H9 (cell line): ENCODE results near the gene KLF2. TPM values are rescaled to one million over a fixed set of nuclear protein-coding genes. Genes with fewer than 3 reads are reported as not detected.
A peak's percentile ranks its signal among the peaks of the same experiment; 100 is the strongest.

Experiments used
- DNase-seq: peaks from one replicate; pipeline ENCODE4 v3.0.0-alpha.2; 2017
- H2AFZ ChIP-seq: one replicate; pipeline ENCODE4 v1.6.1; 2013; ENCODE audit warnings: mild to moderate bottlenecking, low read length, control low read depth, moderate library complexity
- H2AK5ac ChIP-seq: 2 replicates; pipeline ENCODE4 v1.6.1; 2013; ENCODE audit warnings: low read length, control low read depth, mixed read lengths; ENCODE audit not compliant: insufficient read length
- H2BK120ac ChIP-seq: one replicate; pipeline ENCODE4 v1.6.1; 2013; ENCODE audit warnings: low read depth, mild to moderate bottlenecking, low read length, control low read depth, inconsistent platforms; ENCODE audit not compliant: poor library complexity, severe bottlenecking
- H2BK12ac ChIP-seq: 2 replicates; pipeline ENCODE4 v1.6.1; 2013; ENCODE audit warnings: low read length, control low read depth, mixed read lengths, low read depth; ENCODE audit not compliant: insufficient read length
- H2BK15ac ChIP-seq: 2 replicates; pipeline ENCODE4 v1.6.1; 2013; ENCODE audit warnings: low read depth, low read length, control low read depth
- H2BK20ac ChIP-seq: one replicate; pipeline ENCODE4 v1.6.1; 2013; ENCODE audit warnings: low read depth, mild to moderate bottlenecking, low read length, control low read depth, inconsistent platforms; ENCODE audit not compliant: poor library complexity, severe bottlenecking
- H2BK5ac ChIP-seq: 2 replicates; pipeline ENCODE4 v1.6.1; 2013; ENCODE audit warnings: low read length, control low read depth, mixed read lengths; ENCODE audit not compliant: insufficient read length
- H3K14ac ChIP-seq: 2 replicates; pipeline ENCODE4 v1.6.1; 2013; ENCODE audit warnings: low read length, control low read depth; ENCODE audit not compliant: insufficient read depth
- H3K18ac ChIP-seq: 2 replicates; pipeline ENCODE4 v1.6.1; 2013; ENCODE audit warnings: low read depth, mild to moderate bottlenecking, mixed read lengths, low read length, control low read depth; ENCODE audit not compliant: insufficient read length
- H3K23ac ChIP-seq: 2 replicates; pipeline ENCODE4 v1.6.1; 2013; ENCODE audit warnings: low read length, control low read depth, mixed read lengths, low read depth; ENCODE audit not compliant: insufficient read length
- H3K23me2 ChIP-seq: 2 replicates; pipeline ENCODE4 v1.6.1; 2013; ENCODE audit warnings: low read depth, mild to moderate bottlenecking, mixed read lengths, low read length, control low read depth; ENCODE audit not compliant: insufficient read length, poor library complexity, severe bottlenecking
- H3K27ac ChIP-seq: 2 replicates; pipeline ENCODE4 v1.5.1; 2013; ENCODE audit warnings: low read length, control low read depth, mixed read lengths, low read depth; ENCODE audit not compliant: insufficient read length
- H3K27me3 ChIP-seq: 2 replicates; pipeline ENCODE4 v1.6.1; 2013; ENCODE audit warnings: low read length, control low read depth, inconsistent platforms; ENCODE audit not compliant: insufficient read depth
- H3K4ac ChIP-seq: 2 replicates; pipeline ENCODE4 v1.6.1; 2013; ENCODE audit warnings: low read depth, mild to moderate bottlenecking, control low read depth, inconsistent platforms, low read length, moderate library complexity
- H3K4me1 ChIP-seq: 2 replicates; pipeline ENCODE4 v1.6.1; 2013; ENCODE audit warnings: low read length, control low read depth, inconsistent platforms; ENCODE audit not compliant: insufficient read depth
- H3K4me2 ChIP-seq: 2 replicates; pipeline ENCODE4 v1.6.1; 2013; ENCODE audit warnings: low read length, control low read depth, mixed read lengths; ENCODE audit not compliant: insufficient read length, insufficient read depth
- H3K56ac ChIP-seq: 2 replicates; pipeline ENCODE4 v1.6.1; 2013; ENCODE audit warnings: low read depth, mild to moderate bottlenecking, mixed read lengths, low read length, control low read depth; ENCODE audit not compliant: insufficient read length
- H3K79me1 ChIP-seq: 2 replicates; pipeline ENCODE4 v1.6.1; 2013; ENCODE audit warnings: low read depth, mild to moderate bottlenecking, moderate library complexity, low read length, control low read depth, inconsistent platforms; ENCODE audit not compliant: insufficient read depth, poor library complexity, severe bottlenecking
- H3K79me2 ChIP-seq: 2 replicates; pipeline ENCODE4 v1.6.1; 2013; ENCODE audit warnings: low read length, control low read depth, inconsistent platforms; ENCODE audit not compliant: insufficient read depth
- H3K9ac ChIP-seq: 2 replicates; pipeline ENCODE4 v1.6.1; 2013; ENCODE audit warnings: low read length, control low read depth, mixed read lengths; ENCODE audit not compliant: insufficient read length; ENCODE audit errors: extremely low read depth
- H3K9me3 ChIP-seq: one replicate; pipeline ENCODE4 v1.6.1; 2013; ENCODE audit warnings: low read depth, low read length, inconsistent platforms; ENCODE audit not compliant: control insufficient read depth
- H3T11ph ChIP-seq: one replicate; pipeline ENCODE4 v1.6.1; 2013; ENCODE audit warnings: mild to moderate bottlenecking, low read length, control low read depth, inconsistent platforms
- H4K20me1 ChIP-seq: one replicate; pipeline ENCODE4 v1.6.1; 2013; ENCODE audit not compliant: control insufficient read depth, insufficient read length, insufficient read depth
- H4K5ac ChIP-seq: 2 replicates; pipeline ENCODE4 v1.6.1; 2013; ENCODE audit warnings: low read depth, mild to moderate bottlenecking, mixed read lengths, low read length, control low read depth; ENCODE audit not compliant: insufficient read length
- H4K8ac ChIP-seq: replicated peaks from 2 replicates; pipeline ENCODE4 v1.6.1; 2013; ENCODE audit warnings: low read length, control low read depth, mixed read lengths, low read depth; ENCODE audit not compliant: insufficient read length
- H4K91ac ChIP-seq: 2 replicates; pipeline ENCODE4 v1.6.1; 2013; ENCODE audit warnings: low read depth, mild to moderate bottlenecking, moderate library complexity, mixed read lengths, low read length, control low read depth; ENCODE audit not compliant: insufficient read length
- H3K27ac Mint-ChIP-seq, 3 experiments: 2 replicates in 2 of 3; 3 replicates in 1 of 3; pipeline ENCODE4 v1.8.0; 2020 to 2021; ENCODE audit warnings: mixed read lengths in 3 of 3, mild to moderate bottlenecking in 1 of 3, moderate library complexity in 1 of 3
- H3K27me3 Mint-ChIP-seq: 2 replicates; pipeline ENCODE4 v1.8.0; 2021; ENCODE audit warnings: low read depth, mild to moderate bottlenecking, moderate library complexity, mixed read lengths
- H3K36me3 Mint-ChIP-seq, 3 experiments: 2 replicates in 2 of 3; 3 replicates in 1 of 3; pipeline ENCODE4 v1.8.0; 2020 to 2021; ENCODE audit warnings: low read depth in 3 of 3, mixed read lengths in 3 of 3; ENCODE audit not compliant: insufficient read depth in 1 of 3
- H3K4me1 Mint-ChIP-seq, 2 experiments: 2 replicates each; pipeline ENCODE4 v1.8.0; 2020; ENCODE audit warnings: mixed read lengths in 2 of 2
- H3K4me3 Mint-ChIP-seq, 2 experiments: 2 replicates in 1 of 2; 3 replicates in 1 of 2; pipeline ENCODE4 v1.8.0; 2020 to 2021; ENCODE audit warnings: mild to moderate bottlenecking in 2 of 2, mixed read lengths in 2 of 2, moderate library complexity in 1 of 2
- H3K9me3 Mint-ChIP-seq, 2 experiments: 2 replicates in 1 of 2; 3 replicates in 1 of 2; pipeline ENCODE4 v1.8.0; 2020; ENCODE audit warnings: mild to moderate bottlenecking in 2 of 2, mixed read lengths in 2 of 2, moderate library complexity in 1 of 2
- CTCF ChIP-seq: fragments of 200-600 bp; sonication (generic); conservative IDR thresholded peaks from 3 replicates; pipeline ENCODE4 v1.8.0; 2021; ENCODE audit warnings: antibody characterized with exemption, mild to moderate bottlenecking
- WGBS: extraction: QIAGEN DNeasy Blood & Tissue Kit; methylation state at CpG from one replicate; pipeline ENCODE4 v1.1.7; 2013; ENCODE audit warnings: missing lambda C conversion rate, low lambda C conversion rate, mixed read lengths; ENCODE audit not compliant: insufficient read length; ENCODE audit errors: extremely low coverage; 5-methylcytosine and 5-hydroxymethylcytosine counted together
- total RNA-seq: library from RNA; stranded (reverse); gene quantifications from 2 replicates; pipeline ENCODE4 v1.2.1, GENCODE V29; 2021

The KLF2 gene
- total RNA-seq, 1 experiment from 2014 or later, result 0.33 TPM

DNA sequence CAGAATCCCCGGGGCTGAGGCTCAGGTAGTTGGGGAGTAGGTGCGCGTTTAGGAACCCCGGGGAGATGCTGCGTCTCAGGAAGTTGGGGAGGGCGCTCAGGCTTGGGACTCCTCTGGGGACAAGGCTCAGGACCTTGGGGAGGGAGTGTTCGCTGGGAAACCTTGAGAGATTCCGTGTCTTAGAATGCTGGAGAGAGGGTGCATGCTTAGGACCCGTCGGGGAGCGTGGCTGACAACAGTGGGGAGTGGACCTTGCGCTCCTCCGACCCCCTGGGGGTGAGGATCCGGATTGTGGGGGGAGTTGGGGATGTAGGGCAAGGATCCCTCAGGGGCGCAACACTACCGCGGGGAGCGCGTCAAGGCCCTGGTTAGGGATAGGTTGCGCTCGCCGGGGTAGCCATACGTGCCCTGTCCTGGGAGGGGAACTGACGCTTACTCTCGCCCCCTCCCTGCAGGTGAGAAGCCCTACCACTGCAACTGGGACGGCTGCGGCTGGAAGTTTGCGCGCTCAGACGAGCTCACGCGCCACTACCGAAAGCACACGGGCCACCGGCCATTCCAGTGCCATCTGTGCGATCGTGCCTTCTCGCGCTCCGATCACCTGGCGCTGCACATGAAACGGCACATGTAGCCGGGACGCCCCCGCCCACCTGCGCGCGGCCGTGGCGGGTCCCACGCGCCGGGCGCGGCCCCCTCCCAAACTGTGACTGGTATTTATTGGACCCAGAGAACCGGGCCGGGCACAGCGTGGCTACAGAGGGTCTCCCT, 2.0 kb downstream of the KLF2 start:
- peaks cover 41% of the 10 kb centered on the region for H3K27me3 ChIP-seq
- H4K8ac ChIP-seq, result no peak overlapping the region
- Mint-ChIP-seq H3K4me1 (peaks cover 7 to 10% of the 10 kb centered on the region in 2 experiments; a peak in 3 of 4 replicates), H3K4me3 (peak overlapping the region; percentile 69 to 93), H3K9me3 (peaks cover 0 to 2% of the 10 kb centered on the region in 2 experiments; a peak in 3 of 5 replicates), H3K36me3 (no peaks in the 10 kb centered on the region), H3K27ac (no peak overlapping the region), H3K27me3 (peaks cover 83% of the 10 kb centered on the region)
- no CpG with 5 or more reads among the region's 58 CpGs for WGBS
- H3K14ac ChIP-seq, result no peak overlapping the region
- H3K79me1 ChIP-seq, result no peaks in the 10 kb centered on the region
- peak overlapping the region; percentile 66 for H3K4me2 ChIP-seq
- TF ChIP-seq CTCF, result no peak
- H2BK5ac ChIP-seq, result no peak overlapping the region
- no peaks in the 10 kb centered on the region for H3K4me1 ChIP-seq
- no peak overlapping the region for H3K56ac ChIP-seq
- peaks cover 23% of the 10 kb centered on the region for H3K23me2 ChIP-seq
- no peak overlapping the region for H2AFZ ChIP-seq
- no peak overlapping the region for H3K4ac ChIP-seq
- H2BK120ac ChIP-seq, result no peak overlapping the region
- no peak overlapping the region for H3K27ac ChIP-seq
- no peaks in the 10 kb centered on the region for H4K20me1 ChIP-seq
- H2BK12ac ChIP-seq, result no peak overlapping the region
- H2BK15ac ChIP-seq, result no peak overlapping the region
- no peak overlapping the region for H4K5ac ChIP-seq
- no peaks in the 10 kb centered on the region for H3K79me2 ChIP-seq
- no peaks in the 10 kb centered on the region for H3K9me3 ChIP-seq
- DNase-seq, result peak; percentile 67
- H3K9ac ChIP-seq, result no peak overlapping the region
- H3T11ph ChIP-seq, result no peak overlapping the region
- H2AK5ac ChIP-seq, result no peak overlapping the region
- H3K23ac ChIP-seq, result no peak overlapping the region
- H3K18ac ChIP-seq, result no peak overlapping the region
- H4K91ac ChIP-seq, result no peak overlapping the region
- H2BK20ac ChIP-seq, result no peak overlapping the region
